H9 (cell line): ENCODE measurements around the gene GRID1. TPM values are rescaled to one million over a fixed set of nuclear protein-coding genes. Genes with fewer than 3 reads are reported as not detected.

ENCODE experiments used
- DNase-seq: peaks from one replicate; pipeline ENCODE4 v3.0.0-alpha.2; 2017
- H2AFZ ChIP-seq: one replicate; pipeline ENCODE4 v1.6.1; 2013; ENCODE audit warnings: mild to moderate bottlenecking, low read length, control low read depth, moderate library complexity
- H2AK5ac ChIP-seq: 2 replicates; pipeline ENCODE4 v1.6.1; 2013; ENCODE audit warnings: low read length, control low read depth, mixed read lengths; ENCODE audit not compliant: insufficient read length
- H2BK120ac ChIP-seq: one replicate; pipeline ENCODE4 v1.6.1; 2013; ENCODE audit warnings: low read depth, mild to moderate bottlenecking, low read length, control low read depth, inconsistent platforms; ENCODE audit not compliant: poor library complexity, severe bottlenecking
- H2BK12ac ChIP-seq: 2 replicates; pipeline ENCODE4 v1.6.1; 2013; ENCODE audit warnings: low read length, control low read depth, mixed read lengths, low read depth; ENCODE audit not compliant: insufficient read length
- H2BK15ac ChIP-seq: 2 replicates; pipeline ENCODE4 v1.6.1; 2013; ENCODE audit warnings: low read depth, low read length, control low read depth
- H2BK20ac ChIP-seq: one replicate; pipeline ENCODE4 v1.6.1; 2013; ENCODE audit warnings: low read depth, mild to moderate bottlenecking, low read length, control low read depth, inconsistent platforms; ENCODE audit not compliant: poor library complexity, severe bottlenecking
- H2BK5ac ChIP-seq: 2 replicates; pipeline ENCODE4 v1.6.1; 2013; ENCODE audit warnings: low read length, control low read depth, mixed read lengths; ENCODE audit not compliant: insufficient read length
- H3K14ac ChIP-seq: 2 replicates; pipeline ENCODE4 v1.6.1; 2013; ENCODE audit warnings: low read length, control low read depth; ENCODE audit not compliant: insufficient read depth
- H3K18ac ChIP-seq: 2 replicates; pipeline ENCODE4 v1.6.1; 2013; ENCODE audit warnings: low read depth, mild to moderate bottlenecking, mixed read lengths, low read length, control low read depth; ENCODE audit not compliant: insufficient read length
- H3K23ac ChIP-seq: 2 replicates; pipeline ENCODE4 v1.6.1; 2013; ENCODE audit warnings: low read length, control low read depth, mixed read lengths, low read depth; ENCODE audit not compliant: insufficient read length
- H3K23me2 ChIP-seq: 2 replicates; pipeline ENCODE4 v1.6.1; 2013; ENCODE audit warnings: low read depth, mild to moderate bottlenecking, mixed read lengths, low read length, control low read depth; ENCODE audit not compliant: insufficient read length, poor library complexity, severe bottlenecking
- H3K27ac ChIP-seq: 2 replicates; pipeline ENCODE4 v1.5.1; 2013; ENCODE audit warnings: low read length, control low read depth, mixed read lengths, low read depth; ENCODE audit not compliant: insufficient read length
- H3K27me3 ChIP-seq: 2 replicates; pipeline ENCODE4 v1.6.1; 2013; ENCODE audit warnings: low read length, control low read depth, inconsistent platforms; ENCODE audit not compliant: insufficient read depth
- H3K4ac ChIP-seq: 2 replicates; pipeline ENCODE4 v1.6.1; 2013; ENCODE audit warnings: low read depth, mild to moderate bottlenecking, control low read depth, inconsistent platforms, low read length, moderate library complexity
- H3K4me1 ChIP-seq: 2 replicates; pipeline ENCODE4 v1.6.1; 2013; ENCODE audit warnings: low read length, control low read depth, inconsistent platforms; ENCODE audit not compliant: insufficient read depth
- H3K4me2 ChIP-seq: 2 replicates; pipeline ENCODE4 v1.6.1; 2013; ENCODE audit warnings: low read length, control low read depth, mixed read lengths; ENCODE audit not compliant: insufficient read length, insufficient read depth
- H3K56ac ChIP-seq: 2 replicates; pipeline ENCODE4 v1.6.1; 2013; ENCODE audit warnings: low read depth, mild to moderate bottlenecking, mixed read lengths, low read length, control low read depth; ENCODE audit not compliant: insufficient read length
- H3K79me1 ChIP-seq: 2 replicates; pipeline ENCODE4 v1.6.1; 2013; ENCODE audit warnings: low read depth, mild to moderate bottlenecking, moderate library complexity, low read length, control low read depth, inconsistent platforms; ENCODE audit not compliant: insufficient read depth, poor library complexity, severe bottlenecking
- H3K79me2 ChIP-seq: 2 replicates; pipeline ENCODE4 v1.6.1; 2013; ENCODE audit warnings: low read length, control low read depth, inconsistent platforms; ENCODE audit not compliant: insufficient read depth
- H3K9ac ChIP-seq: 2 replicates; pipeline ENCODE4 v1.6.1; 2013; ENCODE audit warnings: low read length, control low read depth, mixed read lengths; ENCODE audit not compliant: insufficient read length; ENCODE audit errors: extremely low read depth
- H3K9me3 ChIP-seq: one replicate; pipeline ENCODE4 v1.6.1; 2013; ENCODE audit warnings: low read depth, low read length, inconsistent platforms; ENCODE audit not compliant: control insufficient read depth
- H3T11ph ChIP-seq: one replicate; pipeline ENCODE4 v1.6.1; 2013; ENCODE audit warnings: mild to moderate bottlenecking, low read length, control low read depth, inconsistent platforms
- H4K20me1 ChIP-seq: one replicate; pipeline ENCODE4 v1.6.1; 2013; ENCODE audit not compliant: control insufficient read depth, insufficient read length, insufficient read depth
- H4K5ac ChIP-seq: 2 replicates; pipeline ENCODE4 v1.6.1; 2013; ENCODE audit warnings: low read depth, mild to moderate bottlenecking, mixed read lengths, low read length, control low read depth; ENCODE audit not compliant: insufficient read length
- H4K8ac ChIP-seq: replicated peaks from 2 replicates; pipeline ENCODE4 v1.6.1; 2013; ENCODE audit warnings: low read length, control low read depth, mixed read lengths, low read depth; ENCODE audit not compliant: insufficient read length
- H4K91ac ChIP-seq: 2 replicates; pipeline ENCODE4 v1.6.1; 2013; ENCODE audit warnings: low read depth, mild to moderate bottlenecking, moderate library complexity, mixed read lengths, low read length, control low read depth; ENCODE audit not compliant: insufficient read length
- H3K27ac Mint-ChIP-seq, 3 experiments: 2 replicates in 2 of 3; 3 replicates in 1 of 3; pipeline ENCODE4 v1.8.0; 2020 to 2021; ENCODE audit warnings: mixed read lengths in 3 of 3, mild to moderate bottlenecking in 1 of 3, moderate library complexity in 1 of 3
- H3K27me3 Mint-ChIP-seq: 2 replicates; pipeline ENCODE4 v1.8.0; 2021; ENCODE audit warnings: low read depth, mild to moderate bottlenecking, moderate library complexity, mixed read lengths
- H3K36me3 Mint-ChIP-seq, 3 experiments: 2 replicates in 2 of 3; 3 replicates in 1 of 3; pipeline ENCODE4 v1.8.0; 2020 to 2021; ENCODE audit warnings: low read depth in 3 of 3, mixed read lengths in 3 of 3; ENCODE audit not compliant: insufficient read depth in 1 of 3
- H3K4me1 Mint-ChIP-seq, 2 experiments: 2 replicates each; pipeline ENCODE4 v1.8.0; 2020; ENCODE audit warnings: mixed read lengths in 2 of 2
- H3K4me3 Mint-ChIP-seq, 2 experiments: 2 replicates in 1 of 2; 3 replicates in 1 of 2; pipeline ENCODE4 v1.8.0; 2020 to 2021; ENCODE audit warnings: mild to moderate bottlenecking in 2 of 2, mixed read lengths in 2 of 2, moderate library complexity in 1 of 2
- H3K9me3 Mint-ChIP-seq, 2 experiments: 2 replicates in 1 of 2; 3 replicates in 1 of 2; pipeline ENCODE4 v1.8.0; 2020; ENCODE audit warnings: mild to moderate bottlenecking in 2 of 2, mixed read lengths in 2 of 2, moderate library complexity in 1 of 2
- CTCF ChIP-seq: fragments of 200-600 bp; sonication (generic); conservative IDR thresholded peaks from 3 replicates; pipeline ENCODE4 v1.8.0; 2021; ENCODE audit warnings: antibody characterized with exemption, mild to moderate bottlenecking
- WGBS: extraction: QIAGEN DNeasy Blood & Tissue Kit; methylation state at CpG from one replicate; pipeline ENCODE4 v1.1.7; 2013; ENCODE audit warnings: missing lambda C conversion rate, low lambda C conversion rate, mixed read lengths; ENCODE audit not compliant: insufficient read length; ENCODE audit errors: extremely low coverage; 5-methylcytosine and 5-hydroxymethylcytosine counted together
- total RNA-seq: library from RNA; stranded (reverse); gene quantifications from 2 replicates; pipeline ENCODE4 v1.2.1, GENCODE V29; 2021

Gene GRID1
- total RNA-seq, 1 experiment from 2014 or later = 0.35 TPM

- no peaks in the 10 kb centered on the region for H4K20me1 ChIP-seq
- Mint-ChIP-seq H3K4me1 (peaks cover 0 to 4% of the 10 kb centered on the region in 2 experiments; a peak in 2 of 4 replicates), H3K27me3 (no peaks in the 10 kb centered on the region; the same call in 1 of the 2 replicates), H3K27ac (no peak overlapping the region), H3K9me3 (no peaks in the 10 kb centered on the region), H3K4me3 (no peak overlapping the region), H3K36me3 (no peaks in the 10 kb centered on the region)
- H3K23me2 ChIP-seq = no peaks in the 10 kb centered on the region
- no peak for DNase-seq
- H3K79me2 ChIP-seq = no peaks in the 10 kb centered on the region
- no peak overlapping the region for H3K4ac ChIP-seq
- no peak overlapping the region for H3K18ac ChIP-seq
- H3K27ac ChIP-seq = no peak overlapping the region
- H3K79me1 ChIP-seq = no peaks in the 10 kb centered on the region
- H3K14ac ChIP-seq = no peak overlapping the region
- H2AK5ac ChIP-seq = no peak overlapping the region
- no peaks in the 10 kb centered on the region for H3K9me3 ChIP-seq
- TF ChIP-seq CTCF = no peak
- H4K8ac ChIP-seq = no peak overlapping the region
- H3K4me1 ChIP-seq = no peaks in the 10 kb centered on the region
- H2BK120ac ChIP-seq = no peak overlapping the region
- no peak overlapping the region for H3K9ac ChIP-seq
- no peak overlapping the region for H2BK20ac ChIP-seq
- no CpG with 5 or more reads among the region's 5 CpGs for WGBS
- H4K5ac ChIP-seq = no peak overlapping the region
- H3K56ac ChIP-seq = no peak overlapping the region
- H3K23ac ChIP-seq = no peak overlapping the region
- no peak overlapping the region for H2BK15ac ChIP-seq
- H2AFZ ChIP-seq = no peak overlapping the region
- H3T11ph ChIP-seq = no peak overlapping the region
- H2BK5ac ChIP-seq = no peak overlapping the region
- H4K91ac ChIP-seq = no peak overlapping the region
- no peaks in the 10 kb centered on the region for H3K27me3 ChIP-seq
- H3K4me2 ChIP-seq = no peak overlapping the region
- no peak overlapping the region for H2BK12ac ChIP-seq
These were observed 320.7 kb downstream of the GRID1 start for GRCh38 chr10:86045896-86046295.
